SK-N-MC (cell line): ENCODE measurements around the gene AHRR.
A peak's percentile ranks its signal among the peaks of the same experiment; 100 is the strongest.

Experiments used
- DNase-seq: peaks from one replicate; pipeline ENCODE4 v3.0.0-alpha.2; 2011; ENCODE audit warnings: low read depth, low spot score
- H3K27ac ChIP-seq: fragments of 200-600 bp; sonication (generic); 2 replicates; pipeline ENCODE4 v1.5.1; 2016; ENCODE audit warnings: mixed run types
- H3K36me3 ChIP-seq: fragments of 200-600 bp; sonication (generic); 2 replicates; pipeline ENCODE4 v1.6.1; 2017; ENCODE audit warnings: antibody characterized with exemption, low read length, mixed read lengths; ENCODE audit not compliant: insufficient read depth
- H3K4me3 ChIP-seq: fragments of 200-600 bp; sonication (generic); 2 replicates; pipeline ENCODE4 v1.5.1; 2016
- H3K9ac ChIP-seq: fragments of 200-600 bp; sonication (generic); 2 replicates; pipeline ENCODE4 v1.8.0; 2017; ENCODE audit warnings: mixed run types, mixed read lengths; ENCODE audit not compliant: insufficient read length
- H3K9me3 ChIP-seq: fragments of 200-600 bp; sonication (generic); 2 replicates; pipeline ENCODE4 v1.6.1; 2017; ENCODE audit warnings: low read depth, mild to moderate bottlenecking, antibody characterized with exemption, low read length, moderate library complexity, mixed read lengths
- EZH2 ChIP-seq: fragments of 200-600 bp; sonication (generic); IDR thresholded peaks from one replicate; pipeline ENCODE4 v1.6.1; 2017; ENCODE audit warnings: antibody characterized with exemption
- FOXP2 ChIP-seq: optimal IDR thresholded peaks from 2 replicates; pipeline ENCODE3; 2011; ENCODE audit warnings: mild to moderate bottlenecking, moderate library complexity; ENCODE audit not compliant: insufficient read depth; ENCODE audit errors: extremely low read length, control extremely low read depth
- POLR2AphosphoS5 ChIP-seq: IDR thresholded peaks from 2 replicates; pipeline ENCODE4 v1.6.1; 2012; ENCODE audit warnings: mild to moderate bottlenecking, low read depth, low read length, borderline replicate concordance

AHRR gene

DNA sequence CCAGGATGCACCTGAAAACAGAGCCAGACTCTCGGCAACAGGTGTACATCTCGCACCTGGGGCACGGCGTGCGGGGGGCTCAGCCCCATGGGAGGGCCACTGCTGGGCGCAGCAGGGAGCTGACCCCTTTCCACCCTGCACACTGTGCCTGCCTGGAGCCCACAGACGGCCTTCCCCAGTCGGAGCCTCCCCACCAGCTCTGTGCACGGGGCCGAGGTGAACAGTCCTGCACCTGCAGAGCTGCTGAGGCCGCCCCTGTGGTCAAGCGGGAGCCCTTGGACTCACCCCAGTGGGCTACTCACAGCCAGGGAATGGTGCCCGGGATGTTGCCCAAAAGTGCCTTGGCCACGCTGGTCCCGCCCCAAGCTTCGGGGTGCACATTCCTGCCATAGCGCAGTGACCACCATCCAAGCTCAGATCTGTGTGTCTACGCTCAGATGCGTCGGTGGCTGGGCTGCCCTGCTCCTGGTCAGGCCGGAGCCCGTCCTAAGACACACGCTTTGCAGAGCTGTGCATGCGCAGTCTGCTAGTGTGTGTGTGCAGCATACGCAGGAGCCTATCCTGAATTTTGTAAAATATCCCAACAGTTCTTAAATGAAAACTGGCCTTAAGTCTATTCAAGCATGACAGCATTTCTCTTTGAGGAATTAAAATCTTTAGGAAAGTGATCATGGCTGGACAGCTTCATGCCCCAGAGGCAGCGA, 113.1 kb downstream of the AHRR start:
- Histone ChIP-seq H3K4me3 (no peak overlapping the region), H3K9ac (no peak overlapping the region), H3K9me3 (no peaks in the 10 kb centered on the region), H3K36me3 (peaks cover 12% of the 10 kb centered on the region; the same call in 1 of the 2 replicates), H3K27ac (no peak overlapping the region)
- TF ChIP-seq POLR2AphosphoS5, result no peak
- DNase-seq, result no peak

DNA sequence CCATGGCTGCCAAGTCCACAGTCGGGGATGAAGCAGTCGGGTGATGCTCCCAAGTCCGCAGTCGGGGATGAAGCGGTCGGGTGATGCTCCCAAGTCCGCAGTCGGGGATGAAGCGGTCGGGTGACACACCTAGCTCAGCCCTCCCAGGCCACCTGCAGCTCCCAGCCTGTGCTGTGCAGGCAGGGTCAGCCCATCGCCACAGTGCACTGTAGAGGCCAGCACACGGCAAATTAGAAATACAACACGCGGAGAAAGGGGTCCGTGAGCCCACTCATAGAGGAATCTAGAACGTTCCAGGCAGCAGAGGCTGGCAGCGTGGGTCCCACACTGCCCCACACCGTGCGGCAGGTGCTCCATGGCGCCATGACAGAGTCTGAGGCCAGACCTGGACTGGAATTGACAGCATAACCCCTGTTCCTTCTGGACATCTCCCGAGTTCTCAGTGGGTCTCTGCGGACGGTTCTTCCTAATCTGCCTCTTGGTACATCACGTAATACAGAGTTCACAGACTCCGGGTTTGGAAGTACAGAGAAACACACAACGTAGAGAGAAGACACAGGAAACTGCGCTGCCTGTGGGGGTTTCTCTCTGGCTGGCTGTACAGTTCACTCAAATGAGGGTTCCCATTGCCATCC, 113.8 kb downstream of the AHRR start:
- H3K4me3 ChIP-seq, result no peak overlapping the region
- TF ChIP-seq EZH2 (no peak), POLR2AphosphoS5 (no peak), FOXP2 (no peak)
- H3K9me3 ChIP-seq, result no peaks in the 10 kb centered on the region
- H3K27ac ChIP-seq, result no peak overlapping the region
- H3K36me3 ChIP-seq, result peaks cover 10% of the 10 kb centered on the region; the same call in 1 of the 2 replicates
- H3K9ac ChIP-seq, result no peak overlapping the region
- no peak for DNase-seq

DNA sequence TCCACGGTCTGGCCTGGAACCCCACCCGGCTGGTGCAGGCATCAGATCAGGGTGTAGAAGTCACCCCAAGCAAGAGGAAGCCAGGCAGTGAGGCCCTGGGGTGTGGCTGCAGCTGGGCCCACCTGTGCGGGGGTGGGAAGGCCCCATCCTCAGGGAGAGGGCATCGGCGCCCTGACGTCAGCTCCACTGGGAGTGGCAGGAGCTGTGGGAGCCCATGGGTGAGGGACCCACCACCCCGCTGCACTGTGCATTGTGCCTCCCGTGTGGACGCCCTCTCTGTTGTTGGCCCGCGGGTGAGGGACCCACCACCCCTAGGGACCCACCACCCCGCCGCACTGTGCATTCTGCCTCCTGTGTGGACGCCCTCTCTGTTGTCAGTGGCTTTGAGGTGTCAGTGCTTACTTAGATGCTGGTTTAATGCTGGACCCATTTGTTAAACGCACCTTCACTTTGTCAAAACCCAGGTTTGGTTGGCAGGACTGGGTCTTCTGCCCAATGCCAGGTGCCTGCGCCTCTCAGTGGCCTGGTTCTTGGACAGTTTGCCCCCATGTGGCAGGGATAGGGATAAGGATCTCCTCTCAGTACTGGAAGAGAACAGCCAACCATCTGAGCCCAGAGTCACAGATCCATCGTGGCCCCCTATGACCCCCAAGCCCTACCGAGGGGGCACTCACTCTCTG, 114.6 kb downstream of the AHRR start:
- H3K4me3 ChIP-seq, result no peak overlapping the region
- no peak overlapping the region for H3K27ac ChIP-seq
- H3K9me3 ChIP-seq, result no peaks in the 10 kb centered on the region

DNA sequence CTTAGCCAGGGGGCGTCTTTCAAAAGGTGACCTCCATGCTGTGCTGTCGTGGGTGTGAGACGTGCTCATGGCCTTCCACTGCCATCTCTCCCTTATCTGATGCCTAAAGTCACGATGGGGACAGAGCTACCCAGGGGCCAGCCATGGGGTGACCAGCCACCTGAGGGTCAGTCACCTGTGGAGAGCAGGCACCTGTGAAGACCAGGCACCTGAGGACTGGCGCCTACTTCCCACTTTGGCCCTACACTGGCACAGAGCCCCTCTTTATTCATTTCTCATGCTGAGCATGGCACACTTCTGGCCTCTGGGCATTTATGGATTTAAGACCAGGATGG, 115.1 kb downstream of the AHRR start:
- Histone ChIP-seq H3K9ac (no peak overlapping the region), H3K36me3 (0 out of 2 replicates have a peak, but pooled peaks cover 6% of the 10 kb centered on the region), H3K27ac (no peak overlapping the region), H3K9me3 (no peaks in the 10 kb centered on the region), H3K4me3 (no peak overlapping the region)
- TF ChIP-seq EZH2, result no peak
- no peak for TF ChIP-seq POLR2AphosphoS5
- TF ChIP-seq FOXP2, result no peak
- no peak for DNase-seq

More for the DNA sequence above, 114.6 kb downstream of the AHRR start:
- DNase-seq, result no peak
- Histone ChIP-seq H3K36me3 (peaks cover 6% of the 10 kb centered on the region; the same call in 1 of the 2 replicates), H3K9ac (no peak overlapping the region)
- TF ChIP-seq EZH2, result no peak
- TF ChIP-seq POLR2AphosphoS5, result 0 out of 2 replicates have a peak, but pooled peaks have one; percentile 2

DNA sequence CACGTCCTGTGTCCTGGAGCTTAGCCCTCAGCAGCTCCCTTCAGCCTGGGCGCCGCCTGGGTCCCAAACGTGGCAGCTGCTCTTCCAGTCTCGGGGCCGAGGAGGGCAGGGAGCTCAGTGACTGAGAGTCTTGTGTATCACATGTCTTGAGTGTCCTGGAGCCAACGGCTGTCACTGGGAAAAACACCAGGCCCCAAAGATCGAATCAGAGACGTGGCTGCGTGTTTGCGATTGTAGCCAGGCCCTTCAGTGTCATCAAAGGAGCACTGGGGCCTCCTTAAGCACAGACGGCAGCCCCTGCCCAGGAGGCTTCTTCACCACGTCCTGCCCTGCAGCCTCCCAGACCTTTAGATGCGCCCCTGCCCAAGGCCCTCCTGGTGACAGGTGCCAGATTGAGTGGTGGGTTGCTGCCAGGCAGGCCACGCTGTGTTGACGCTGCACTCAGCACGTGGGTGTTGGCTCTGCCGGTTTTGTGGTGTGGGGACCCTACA, 115.8 kb downstream of the AHRR start:
- DNase-seq, result no peak
- no peak overlapping the region for H3K4me3 ChIP-seq
- peak overlapping the region; percentile 30; the same call in 1 of the 2 replicates for H3K27ac ChIP-seq
- TF ChIP-seq EZH2, result no peak
- no peak for TF ChIP-seq POLR2AphosphoS5
- no peak for TF ChIP-seq FOXP2
- no peaks in the 10 kb centered on the region for H3K9me3 ChIP-seq
- 0 out of 2 replicates have a peak, but pooled peaks cover under 1% of the 10 kb centered on the region for H3K36me3 ChIP-seq
- H3K9ac ChIP-seq, result no peak overlapping the region

DNA sequence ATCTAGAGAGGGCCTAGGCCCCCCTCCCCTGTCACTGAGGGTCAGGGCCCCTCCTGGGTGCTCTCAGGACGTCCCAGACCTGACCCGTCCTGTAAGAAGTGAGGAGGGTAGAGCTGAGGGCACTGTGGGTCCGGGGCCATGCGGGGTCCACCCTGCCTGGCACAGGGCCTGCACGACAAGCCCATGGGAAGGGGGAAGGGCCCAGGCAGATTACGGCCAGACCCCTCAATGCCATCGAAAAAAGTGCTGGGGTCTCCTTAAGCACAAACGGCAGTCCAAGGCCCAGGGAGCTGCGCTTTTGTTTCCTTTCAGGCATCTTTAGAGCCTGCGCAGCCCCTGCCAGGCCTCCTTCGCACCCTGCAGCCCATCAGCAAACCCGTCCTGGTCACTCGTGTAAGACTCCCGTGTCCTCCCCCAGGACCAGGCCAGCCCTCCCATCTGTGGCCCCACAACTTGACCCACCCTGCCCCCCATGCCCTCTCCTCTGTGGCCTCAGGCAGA, 117.0 kb downstream of the AHRR start:
- H3K27ac ChIP-seq, result peak overlapping the region; percentile 30; the same call in 1 of the 2 replicates
- no peak overlapping the region for H3K4me3 ChIP-seq
- DNase-seq, result no peak
- H3K36me3 ChIP-seq, result no peaks in the 10 kb centered on the region
- no peak overlapping the region for H3K9ac ChIP-seq
- TF ChIP-seq FOXP2 (no peak), EZH2 (no peak), POLR2AphosphoS5 (no peak)
- no peaks in the 10 kb centered on the region for H3K9me3 ChIP-seq

DNA sequence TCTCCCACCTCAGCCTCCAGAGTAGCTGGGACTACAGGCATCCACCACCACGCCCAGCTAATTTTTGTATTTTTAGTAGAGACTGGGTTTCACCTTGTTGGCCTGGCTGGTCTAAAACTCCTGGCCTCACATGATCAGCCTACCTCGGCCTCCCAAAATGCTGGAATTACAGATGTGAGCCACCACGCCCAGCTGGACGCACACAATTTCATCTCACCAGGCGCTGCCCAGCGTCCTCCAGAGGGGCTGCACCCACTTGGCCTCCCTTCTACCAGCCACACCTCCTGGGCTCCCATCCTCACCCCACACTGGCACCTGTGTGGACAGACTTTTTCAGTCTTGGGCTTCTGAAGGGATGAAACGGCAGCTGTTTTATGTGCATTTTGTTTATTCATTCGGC, 117.7 kb downstream of the AHRR start:
- Histone ChIP-seq H3K4me3 (no peak overlapping the region), H3K9me3 (no peaks in the 10 kb centered on the region), H3K27ac (no peak overlapping the region), H3K36me3 (no peaks in the 10 kb centered on the region), H3K9ac (no peak overlapping the region)
- TF ChIP-seq FOXP2, result no peak
- no peak for TF ChIP-seq EZH2
- TF ChIP-seq POLR2AphosphoS5, result no peak
- no peak for DNase-seq

DNA sequence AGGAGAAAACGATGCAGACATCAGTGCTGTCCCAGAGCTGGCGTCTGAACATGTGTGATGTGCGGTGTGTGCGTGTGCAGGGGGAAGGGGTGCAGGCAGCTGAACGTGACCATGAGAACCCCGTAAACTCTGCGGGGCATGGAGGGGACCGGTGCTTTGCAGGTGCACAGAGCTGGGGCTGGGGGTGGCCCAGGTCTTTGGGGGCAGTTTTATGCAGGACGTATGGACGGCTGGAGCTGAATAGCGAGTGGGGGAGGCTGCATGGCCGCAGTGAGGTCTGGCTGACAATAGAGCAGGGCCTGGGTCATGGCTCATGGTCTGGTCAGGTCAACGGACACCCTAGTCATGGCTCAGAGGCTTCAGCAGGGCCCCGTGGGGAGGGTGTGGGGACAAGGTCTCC, 118.1 kb downstream of the AHRR start:
- Histone ChIP-seq H3K9ac (no peak overlapping the region), H3K36me3 (no peaks in the 10 kb centered on the region), H3K4me3 (no peak overlapping the region), H3K9me3 (no peaks in the 10 kb centered on the region), H3K27ac (no peak overlapping the region)
- TF ChIP-seq FOXP2, result no peak
- TF ChIP-seq EZH2, result no peak
- peak; percentile 17; the same call in 1 of the 2 replicates for TF ChIP-seq POLR2AphosphoS5
- DNase-seq, result no peak
